ENCODE results near the gene SPATS2.
"Not testable (repeated sequence)": the region's sequence is repeated elsewhere in the genome, so short reads cannot be mapped to it uniquely, and the experiment has no call there.

The SPATS2 gene

DNA sequence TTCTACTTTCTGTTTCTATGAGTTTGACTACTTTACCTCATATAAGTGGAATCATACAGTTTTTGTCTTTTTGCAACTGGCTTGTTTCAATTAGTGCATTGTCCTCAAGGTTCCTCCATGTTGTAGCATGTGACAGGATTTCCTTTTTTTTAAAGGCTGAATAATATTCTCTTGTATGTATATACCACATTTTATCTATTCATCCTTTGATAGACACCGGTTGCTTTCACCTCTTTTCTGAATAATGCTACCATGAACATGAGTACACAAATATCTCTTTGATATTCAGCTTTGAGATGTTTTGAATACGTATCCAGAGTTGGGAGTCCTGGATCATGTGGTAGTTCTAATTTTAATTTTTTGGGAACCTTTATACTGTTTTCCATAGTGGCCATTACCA is 65.4 kb downstream of the SPATS2 start:
- ChIA-PET CTCF (interaction anchor here (0.7 kb wide), 1 partner anchor 79 kb away, joined by 3 read pairs; no protein-coding TSS in a partner anchor), POLR2A (no interaction called here)
- Histone ChIP-seq H3K4me1 (ENCODE audit: control insufficient read depth, insufficient read depth, low read length) (peaks cover 8% of the 10 kb centered on the region; the same call in 1 of the 2 replicates), H3K27ac (ENCODE audit: extremely low read depth, low read depth, low read length) (no peak overlapping the region), H3K9me3 (ENCODE audit: control insufficient read depth, insufficient read depth, low read depth, low read length) (no peaks in the 10 kb centered on the region), H3K36me3 (ENCODE audit: control insufficient read depth in 2 of 2, insufficient read depth in 1 of 2, low read length in 2 of 2) (no peaks in the 10 kb centered on the region), H3K4me3 (ENCODE audit: low read depth, low read length) (no peak overlapping the region)
- TF ChIP-seq, protein P1, sequence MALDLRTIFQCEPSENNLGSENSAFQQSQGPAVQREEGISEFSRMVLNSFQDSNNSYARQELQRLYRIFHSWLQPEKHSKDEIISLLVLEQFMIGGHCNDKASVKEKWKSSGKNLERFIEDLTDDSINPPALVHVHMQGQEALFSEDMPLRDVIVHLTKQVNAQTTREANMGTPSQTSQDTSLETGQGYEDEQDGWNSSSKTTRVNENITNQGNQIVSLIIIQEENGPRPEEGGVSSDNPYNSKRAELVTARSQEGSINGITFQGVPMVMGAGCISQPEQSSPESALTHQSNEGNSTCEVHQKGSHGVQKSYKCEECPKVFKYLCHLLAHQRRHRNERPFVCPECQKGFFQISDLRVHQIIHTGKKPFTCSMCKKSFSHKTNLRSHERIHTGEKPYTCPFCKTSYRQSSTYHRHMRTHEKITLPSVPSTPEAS (tag by site-specific recombination; IDR thresholded peaks at IDR 0.05): no peak
- no peak for TF ChIP-seq SP3 (tag by site-specific recombination; IDR thresholded peaks at IDR 0.05)
- no peak for TF ChIP-seq ZSCAN23 (tag by site-specific recombination; IDR thresholded peaks at IDR 0.05)
- TF ChIP-seq ZNF174 (tag by site-specific recombination; IDR thresholded peaks at IDR 0.05): no peak
- TF ChIP-seq ZNF133 (tag by site-specific recombination; IDR thresholded peaks at IDR 0.05): no peak

DNA sequence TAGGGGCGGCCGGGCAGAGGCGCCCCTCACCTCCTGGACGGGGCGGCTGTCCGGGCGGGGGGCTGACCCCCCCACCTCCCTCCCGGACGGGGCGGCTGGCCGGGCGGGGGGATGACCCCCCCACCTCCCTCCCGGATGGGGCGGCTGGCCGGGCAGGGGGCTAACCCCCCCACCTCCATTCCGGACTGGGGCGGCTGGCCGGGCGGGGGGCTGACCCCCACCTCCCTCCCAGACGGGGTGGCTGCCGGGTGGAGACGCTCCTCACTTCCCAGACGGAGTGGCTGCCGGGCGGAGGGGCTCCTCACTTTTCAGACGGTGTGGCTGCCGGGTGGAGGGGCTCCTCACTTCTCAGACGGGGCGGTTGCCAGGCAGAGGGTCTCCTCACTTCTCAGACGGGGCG is 69.5 kb downstream of the SPATS2 start:
- H3K4me3 ChIP-seq (ENCODE audit: low read depth, low read length); H3K9me3 ChIP-seq (ENCODE audit: control insufficient read depth, insufficient read depth, low read depth, low read length); POLR2A ChIA-PET: not testable (repeated sequence)

DNA sequence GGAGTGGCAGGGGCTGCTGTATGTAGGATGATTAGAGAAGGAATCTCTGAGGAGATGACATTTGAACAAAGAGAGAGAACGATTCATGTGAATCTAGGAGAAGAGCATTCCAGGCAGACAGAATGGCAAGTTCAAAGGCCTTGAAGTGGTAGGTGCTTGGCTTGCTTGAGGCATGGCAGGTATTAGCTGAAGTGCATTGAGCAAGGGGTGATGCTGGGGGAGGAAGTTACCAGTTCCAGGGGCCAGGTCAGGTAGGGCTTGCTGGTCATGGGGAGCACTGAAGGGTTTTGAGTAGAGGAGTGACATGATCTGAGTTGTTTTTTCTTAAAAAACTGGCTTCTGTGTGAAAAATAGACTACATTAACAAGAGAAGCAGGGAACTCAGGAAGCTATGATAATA is 71.8 kb downstream of the SPATS2 start:
- H3K27ac ChIP-seq (ENCODE audit: extremely low read depth, low read depth, low read length): no peak overlapping the region
- H3K4me3 ChIP-seq (ENCODE audit: low read depth, low read length): no peak overlapping the region
- peaks cover 0 to 5% of the 10 kb centered on the region in 2 experiments; a peak in 1 of 3 replicates for H3K36me3 ChIP-seq (ENCODE audit: control insufficient read depth in 2 of 2, insufficient read depth in 1 of 2, low read length in 2 of 2)
- ChIA-PET CTCF (no interaction called here), POLR2A (no interaction called here)
- no peaks in the 10 kb centered on the region for H3K9me3 ChIP-seq (ENCODE audit: control insufficient read depth, insufficient read depth, low read depth, low read length)
- 0 out of 2 replicates have a peak, but pooled peaks cover 3% of the 10 kb centered on the region for H3K4me1 ChIP-seq (ENCODE audit: control insufficient read depth, insufficient read depth, low read length)
- TF ChIP-seq ZNF747 (tag by site-specific recombination; IDR thresholded peaks at IDR 0.05) (no peak), GLIS2 (tag by site-specific recombination; IDR thresholded peaks at IDR 0.05) (no peak), ZNF837 (tag by site-specific recombination; IDR thresholded peaks at IDR 0.05) (no peak), EGR2 (tag by site-specific recombination; IDR thresholded peaks at IDR 0.05; ENCODE audit: low read depth) (no peak), SP7 (tag by site-specific recombination; IDR thresholded peaks at IDR 0.05) (no peak), ZNF121 (tag by site-specific recombination; IDR thresholded peaks at IDR 0.05) (no peak), RBAK (tag by site-specific recombination; IDR thresholded peaks at IDR 0.05) (no peak), ZNF830 (tag by site-specific recombination; IDR thresholded peaks at IDR 0.05; ENCODE audit: low read depth) (no peak), ZNF302 (tag by site-specific recombination; IDR thresholded peaks at IDR 0.05; ENCODE audit: low read depth) (no peak), PRDM4 (tag by site-specific recombination; IDR thresholded peaks at IDR 0.05) (no peak), ZNF473 (tag by site-specific recombination; IDR thresholded peaks at IDR 0.05) (no peak), ZNF660 (tag by site-specific recombination; IDR thresholded peaks at IDR 0.05) (no peak)
- TF ChIP-seq, protein P1 (tag by site-specific recombination; IDR thresholded peaks at IDR 0.05): no peak
- TF ChIP-seq, protein P2, sequence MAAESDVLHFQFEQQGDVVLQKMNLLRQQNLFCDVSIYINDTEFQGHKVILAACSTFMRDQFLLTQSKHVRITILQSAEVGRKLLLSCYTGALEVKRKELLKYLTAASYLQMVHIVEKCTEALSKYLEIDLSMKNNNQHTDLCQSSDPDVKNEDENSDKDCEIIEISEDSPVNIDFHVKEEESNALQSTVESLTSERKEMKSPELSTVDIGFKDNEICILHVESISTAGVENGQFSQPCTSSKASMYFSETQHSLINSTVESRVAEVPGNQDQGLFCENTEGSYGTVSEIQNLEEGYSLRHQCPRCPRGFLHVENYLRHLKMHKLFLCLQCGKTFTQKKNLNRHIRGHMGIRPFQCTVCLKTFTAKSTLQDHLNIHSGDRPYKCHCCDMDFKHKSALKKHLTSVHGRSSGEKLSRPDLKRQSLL (tag by site-specific recombination; IDR thresholded peaks at IDR 0.05): no peak
- TF ChIP-seq, protein P3, sequence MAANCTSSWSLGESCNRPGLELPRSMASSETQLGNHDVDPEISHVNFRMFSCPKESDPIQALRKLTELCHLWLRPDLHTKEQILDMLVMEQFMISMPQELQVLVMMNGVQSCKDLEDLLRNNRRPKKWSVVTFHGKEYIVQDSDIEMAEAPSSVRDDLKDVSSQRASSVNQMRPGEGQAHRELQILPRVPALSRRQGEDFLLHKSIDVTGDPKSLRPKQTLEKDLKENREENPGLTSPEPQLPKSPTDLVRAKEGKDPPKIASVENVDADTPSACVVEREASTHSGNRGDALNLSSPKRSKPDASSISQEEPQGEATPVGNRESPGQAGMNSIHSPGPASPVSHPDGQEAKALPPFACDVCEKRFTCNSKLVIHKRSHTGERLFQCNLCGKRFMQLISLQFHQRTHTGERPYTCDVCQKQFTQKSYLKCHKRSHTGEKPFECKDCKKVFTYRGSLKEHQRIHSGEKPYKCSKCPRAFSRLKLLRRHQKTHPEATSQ (tag by site-specific recombination; IDR thresholded peaks at IDR 0.05): no peak
- TF ChIP-seq, protein P4, sequence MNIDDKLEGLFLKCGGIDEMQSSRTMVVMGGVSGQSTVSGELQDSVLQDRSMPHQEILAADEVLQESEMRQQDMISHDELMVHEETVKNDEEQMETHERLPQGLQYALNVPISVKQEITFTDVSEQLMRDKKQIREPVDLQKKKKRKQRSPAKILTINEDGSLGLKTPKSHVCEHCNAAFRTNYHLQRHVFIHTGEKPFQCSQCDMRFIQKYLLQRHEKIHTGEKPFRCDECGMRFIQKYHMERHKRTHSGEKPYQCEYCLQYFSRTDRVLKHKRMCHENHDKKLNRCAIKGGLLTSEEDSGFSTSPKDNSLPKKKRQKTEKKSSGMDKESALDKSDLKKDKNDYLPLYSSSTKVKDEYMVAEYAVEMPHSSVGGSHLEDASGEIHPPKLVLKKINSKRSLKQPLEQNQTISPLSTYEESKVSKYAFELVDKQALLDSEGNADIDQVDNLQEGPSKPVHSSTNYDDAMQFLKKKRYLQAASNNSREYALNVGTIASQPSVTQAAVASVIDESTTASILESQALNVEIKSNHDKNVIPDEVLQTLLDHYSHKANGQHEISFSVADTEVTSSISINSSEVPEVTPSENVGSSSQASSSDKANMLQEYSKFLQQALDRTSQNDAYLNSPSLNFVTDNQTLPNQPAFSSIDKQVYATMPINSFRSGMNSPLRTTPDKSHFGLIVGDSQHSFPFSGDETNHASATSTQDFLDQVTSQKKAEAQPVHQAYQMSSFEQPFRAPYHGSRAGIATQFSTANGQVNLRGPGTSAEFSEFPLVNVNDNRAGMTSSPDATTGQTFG (tag by site-specific recombination; IDR thresholded peaks at IDR 0.05; ENCODE audit: borderline replicate concordance): no peak

More for the DNA sequence above, 69.5 kb downstream of the SPATS2 start:
- H3K4me1 ChIP-seq (ENCODE audit: control insufficient read depth, insufficient read depth, low read length); H3K36me3 ChIP-seq (ENCODE audit: control insufficient read depth in 2 of 2, insufficient read depth in 1 of 2, low read length in 2 of 2); H3K27ac ChIP-seq (ENCODE audit: extremely low read depth, low read depth, low read length); CTCF ChIA-PET: not testable (repeated sequence)
